ENCODE data around the gene STX8.

Gene STX8

GRCh38 chr17:9330611-9331271 is 244.9 kb downstream of the STX8 start:
- no peak for TF ChIP-seq CTCF (IDR thresholded peaks at IDR 0.05; ENCODE audit: low read depth, low read length)
- no peak overlapping the region for H3K4me3 ChIP-seq (ENCODE audit: low read depth, low read length)
- no peak for DNase-seq (ENCODE audit: low read depth, low spot score)
- in situ Hi-C loops (cut with HindIII; ENCODE audit: low sequenced_read_pairs) = no loop called here

- no peak for TF ChIP-seq CTCF (IDR thresholded peaks at IDR 0.05; ENCODE audit: low read depth, low read length)
- in situ Hi-C loops (cut with HindIII; ENCODE audit: low sequenced_read_pairs) = no loop called here
- H3K4me3 ChIP-seq (ENCODE audit: low read depth, low read length) = no peak overlapping the region
- no peak for DNase-seq (ENCODE audit: low read depth, low spot score)
Observed at GRCh38 chr17:9330141-9330540, 245.5 kb downstream of the STX8 start.

GRCh38 chr17:9329251-9329921 is 246.2 kb downstream of the STX8 start:
- DNase-seq (ENCODE audit: low read depth, low spot score) = no peak
- no peak for TF ChIP-seq CTCF (IDR thresholded peaks at IDR 0.05; ENCODE audit: low read depth, low read length)
- H3K4me3 ChIP-seq (ENCODE audit: low read depth, low read length) = no peak overlapping the region
- in situ Hi-C loops (cut with HindIII; ENCODE audit: low sequenced_read_pairs) = no loop called here

- in situ Hi-C loops (cut with HindIII; ENCODE audit: low sequenced_read_pairs) = no loop called here
- no peak for DNase-seq (ENCODE audit: low read depth, low spot score)
- TF ChIP-seq CTCF (IDR thresholded peaks at IDR 0.05; ENCODE audit: low read depth, low read length) = no peak
- no peak overlapping the region for H3K4me3 ChIP-seq (ENCODE audit: low read depth, low read length)
Observed at GRCh38 chr17:9324864-9325263, 250.8 kb downstream of the STX8 start.

GRCh38 chr17:9322326-9322725 is 253.3 kb downstream of the STX8 start:
- TF ChIP-seq CTCF (IDR thresholded peaks at IDR 0.05; ENCODE audit: low read depth, low read length) = peak; percentile 26
- no peak overlapping the region for H3K4me3 ChIP-seq (ENCODE audit: low read depth, low read length)
- in situ Hi-C loops (cut with HindIII; ENCODE audit: low sequenced_read_pairs) = no loop called here
- no peak for DNase-seq (ENCODE audit: low read depth, low spot score)

- H3K4me3 ChIP-seq (ENCODE audit: low read depth, low read length) = no peak overlapping the region
- no peak for DNase-seq (ENCODE audit: low read depth, low spot score)
- TF ChIP-seq CTCF (IDR thresholded peaks at IDR 0.05; ENCODE audit: low read depth, low read length) = no peak
- in situ Hi-C loops (cut with HindIII; ENCODE audit: low sequenced_read_pairs) = no loop called here
Observed at GRCh38 chr17:9321890-9322289, 253.7 kb downstream of the STX8 start.
